B cell (primary cell): ENCODE results near the gene AUTS2.

ENCODE experiments used
- EZH2 ChIP-seq: IDR thresholded peaks from 2 replicates; pipeline ENCODE4 v1.6.1; 2012; ENCODE audit warnings: borderline replicate concordance, low read depth, mild to moderate bottlenecking, moderate library complexity, low read length; ENCODE audit not compliant: insufficient read depth, poor library complexity, severe bottlenecking
- TF ChIP-seq, protein P1 (sequence below): fragments of 200-600 bp; IDR thresholded peaks from one replicate; pipeline ENCODE4 v1.8.0; 2022; ENCODE audit warnings: antibody characterized with exemption, mild to moderate bottlenecking

DNA sequence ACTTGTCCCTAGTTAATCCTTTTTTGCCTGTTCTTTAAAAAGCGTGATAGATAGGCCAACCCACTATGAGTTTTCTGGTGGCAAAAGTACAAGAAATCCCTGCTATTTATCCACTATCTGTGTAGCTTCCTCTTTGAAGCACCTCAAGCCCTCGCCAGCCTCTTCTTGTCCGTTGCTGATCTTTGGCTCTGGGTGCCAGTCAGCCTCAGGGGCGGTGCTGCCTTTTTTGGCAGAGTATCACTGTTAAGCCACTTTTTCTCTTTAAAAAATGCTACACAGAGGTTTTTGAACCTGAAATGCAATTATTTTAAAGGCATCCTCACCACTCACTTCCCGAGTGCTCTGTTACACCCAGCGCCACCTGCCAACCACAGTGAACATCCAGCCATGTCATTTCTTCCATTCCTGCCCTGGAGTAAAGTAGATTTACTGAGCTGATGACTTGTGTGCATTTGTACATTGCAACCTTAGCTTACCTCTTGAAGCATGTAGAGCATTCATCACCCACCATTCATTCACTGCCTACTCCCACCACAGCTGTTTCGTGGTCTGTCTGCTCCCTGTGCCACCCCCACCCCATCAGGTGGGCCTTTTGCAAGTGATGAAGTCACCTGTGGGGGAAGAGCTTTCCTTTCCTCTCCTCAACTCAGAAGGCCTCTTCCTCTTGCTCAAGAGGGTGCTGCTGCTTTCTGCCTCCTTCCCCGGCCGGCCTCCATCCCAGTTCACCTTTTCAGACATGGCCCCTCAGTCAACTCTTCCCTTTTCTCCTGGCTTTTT lies 1119.5 kb downstream of the AUTS2 start:
- TF ChIP-seq, protein P1, sequence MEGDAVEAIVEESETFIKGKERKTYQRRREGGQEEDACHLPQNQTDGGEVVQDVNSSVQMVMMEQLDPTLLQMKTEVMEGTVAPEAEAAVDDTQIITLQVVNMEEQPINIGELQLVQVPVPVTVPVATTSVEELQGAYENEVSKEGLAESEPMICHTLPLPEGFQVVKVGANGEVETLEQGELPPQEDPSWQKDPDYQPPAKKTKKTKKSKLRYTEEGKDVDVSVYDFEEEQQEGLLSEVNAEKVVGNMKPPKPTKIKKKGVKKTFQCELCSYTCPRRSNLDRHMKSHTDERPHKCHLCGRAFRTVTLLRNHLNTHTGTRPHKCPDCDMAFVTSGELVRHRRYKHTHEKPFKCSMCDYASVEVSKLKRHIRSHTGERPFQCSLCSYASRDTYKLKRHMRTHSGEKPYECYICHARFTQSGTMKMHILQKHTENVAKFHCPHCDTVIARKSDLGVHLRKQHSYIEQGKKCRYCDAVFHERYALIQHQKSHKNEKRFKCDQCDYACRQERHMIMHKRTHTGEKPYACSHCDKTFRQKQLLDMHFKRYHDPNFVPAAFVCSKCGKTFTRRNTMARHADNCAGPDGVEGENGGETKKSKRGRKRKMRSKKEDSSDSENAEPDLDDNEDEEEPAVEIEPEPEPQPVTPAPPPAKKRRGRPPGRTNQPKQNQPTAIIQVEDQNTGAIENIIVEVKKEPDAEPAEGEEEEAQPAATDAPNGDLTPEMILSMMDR: no peak
- no peak for TF ChIP-seq EZH2
